Measurements from ENCODE around the gene SUSD1. TPM values are rescaled to one million over a fixed set of nuclear protein-coding genes. Genes with fewer than 3 reads are reported as not detected.

SUSD1 gene
- total and polyA plus RNA-seq, 2 donors (not counting 1 experiment from before 2014, with no cell fraction given) = 5.7 to 7.5 TPM

- no CpG with 5 or more reads among the region's 4 CpGs for WGBS (ENCODE audit: insufficient coverage)
Observed at GRCh38 chr9:112044881-112045280, 130.2 kb downstream of the SUSD1 start.

GRCh38 chr9:112044186-112044585 lies 130.9 kb downstream of the SUSD1 start:
- H3K27me3 Mint-ChIP-seq = no peaks in the 10 kb centered on the region
- peaks cover 39% of the 10 kb centered on the region for H3K4me1 Mint-ChIP-seq

More at GRCh38 chr9:112044881-112045280, 130.2 kb downstream of the SUSD1 start:
- H3K27me3 Mint-ChIP-seq = no peaks in the 10 kb centered on the region
- TF ChIP-seq CTCF (IDR thresholded peaks at IDR 0.05) (no peak), EZH2 (IDR thresholded peaks at IDR 0.05; ENCODE audit: borderline replicate concordance, insufficient read depth, low read depth, low read length, poor library complexity, severe bottlenecking) (no peak)
- ATAC-seq (ENCODE audit: low read depth) (no peak), DNase-seq (no peak)
- H3K4me1 Mint-ChIP-seq = peaks cover 34% of the 10 kb centered on the region
- H3K4me3 ChIP-seq (ENCODE audit: control extremely low read depth in 1 of 5, extremely low read depth in 1 of 5, insufficient read depth in 1 of 5, low read depth in 2 of 5, low read length in 4 of 5) = no peak overlapping the region
- ChIA-PET CTCF (interaction anchor here (0.8 kb wide), 1 partner anchor 32 kb away, joined by 3 read pairs; no protein-coding TSS in a partner anchor), POLR2A (no interaction called here)
- H3K27ac ChIP-seq (ENCODE audit: low read length in 2 of 2) = no peak overlapping the region
- H3K4me3 Mint-ChIP-seq = no peak overlapping the region
- no peaks in the 10 kb centered on the region for H4K20me1 ChIP-seq (ENCODE audit: control insufficient read depth, insufficient read depth, low read length, poor library complexity, severe bottlenecking)
- H3K27ac Mint-ChIP-seq = no peak overlapping the region
- H3K9ac ChIP-seq (ENCODE audit: low read length) = no peak overlapping the region
- H3K9me3 ChIP-seq (ENCODE audit: control extremely low read depth in 1 of 3, control insufficient read depth in 2 of 3, insufficient read depth in 1 of 3, low read length in 2 of 3) = peaks cover 0 to 10% (median 3%) of the 10 kb centered on the region in 3 donors
- H2AFZ ChIP-seq (ENCODE audit: insufficient read depth, low read depth, low read length, poor library complexity, severe bottlenecking) = no peak overlapping the region
- H3K4me1 ChIP-seq (ENCODE audit: control insufficient read depth in 2 of 2, insufficient read depth in 2 of 2, low read length in 2 of 2) = peaks cover 17 to 21% of the 10 kb centered on the region in 2 donors
- intact Hi-C loops (cut with micrococcal nuclease) = no loop called here
- no peaks in the 10 kb centered on the region for H3K36me3 ChIP-seq (replicated peaks in 1 of 2; ENCODE audit: control extremely low read depth in 1 of 2, control insufficient read depth in 1 of 2, extremely low read depth in 1 of 2, insufficient read depth in 2 of 2, low read length in 1 of 2)
- no peaks in the 10 kb centered on the region for H3K27me3 ChIP-seq (replicated peaks in 1 of 4; ENCODE audit: control extremely low read depth in 1 of 4, control insufficient read depth in 3 of 4, insufficient read depth in 4 of 4, low read length in 3 of 4)
- H3K4me2 ChIP-seq (replicated peaks; ENCODE audit: low read depth, low read length, poor library complexity, severe bottlenecking) = no peak overlapping the region
- H3K79me2 ChIP-seq (ENCODE audit: control insufficient read depth, insufficient read depth, low read length) = no peaks in the 10 kb centered on the region
- peaks cover 8% of the 10 kb centered on the region for H3K9me3 Mint-ChIP-seq (ENCODE audit: insufficient read depth)

More at GRCh38 chr9:112044186-112044585, 130.9 kb downstream of the SUSD1 start:
- no peaks in the 10 kb centered on the region for H3K79me2 ChIP-seq (ENCODE audit: control insufficient read depth, insufficient read depth, low read length)
- CTCF ChIA-PET = no interaction called here
- intact Hi-C loops (cut with micrococcal nuclease) = no loop called here
- POLR2A ChIA-PET = no interaction called here
- no peak overlapping the region for H3K27ac ChIP-seq (ENCODE audit: low read length in 2 of 2)
- H3K27me3 ChIP-seq (replicated peaks in 1 of 4; ENCODE audit: control extremely low read depth in 1 of 4, control insufficient read depth in 3 of 4, insufficient read depth in 4 of 4, low read length in 3 of 4) = no peaks in the 10 kb centered on the region
- DNase-seq = no peak
- no peak overlapping the region for H3K9ac ChIP-seq (ENCODE audit: low read length)
- H3K27ac Mint-ChIP-seq = no peak overlapping the region
- H3K4me2 ChIP-seq (replicated peaks; ENCODE audit: low read depth, low read length, poor library complexity, severe bottlenecking) = no peak overlapping the region
- ATAC-seq (ENCODE audit: low read depth) = no peak
- TF ChIP-seq CTCF (IDR thresholded peaks at IDR 0.05) (no peak), EZH2 (IDR thresholded peaks at IDR 0.05; ENCODE audit: borderline replicate concordance, insufficient read depth, low read depth, low read length, poor library complexity, severe bottlenecking) (no peak)
- no peaks in the 10 kb centered on the region for H4K20me1 ChIP-seq (ENCODE audit: control insufficient read depth, insufficient read depth, low read length, poor library complexity, severe bottlenecking)
- H3K4me3 ChIP-seq (ENCODE audit: control extremely low read depth in 1 of 5, extremely low read depth in 1 of 5, insufficient read depth in 1 of 5, low read depth in 2 of 5, low read length in 4 of 5) = no peak overlapping the region
- H3K4me3 Mint-ChIP-seq = no peak overlapping the region
- peaks cover 24 to 28% of the 10 kb centered on the region in 2 donors for H3K4me1 ChIP-seq (ENCODE audit: control insufficient read depth in 2 of 2, insufficient read depth in 2 of 2, low read length in 2 of 2)
- no peak overlapping the region for H2AFZ ChIP-seq (ENCODE audit: insufficient read depth, low read depth, low read length, poor library complexity, severe bottlenecking)
- H3K9me3 Mint-ChIP-seq (ENCODE audit: insufficient read depth) = peaks cover 8% of the 10 kb centered on the region
- H3K9me3 ChIP-seq (ENCODE audit: control extremely low read depth in 1 of 3, control insufficient read depth in 2 of 3, insufficient read depth in 1 of 3, low read length in 2 of 3) = peaks cover 0 to 10% (median 3%) of the 10 kb centered on the region in 3 donors
- H3K36me3 ChIP-seq (replicated peaks in 1 of 2; ENCODE audit: control extremely low read depth in 1 of 2, control insufficient read depth in 1 of 2, extremely low read depth in 1 of 2, insufficient read depth in 2 of 2, low read length in 1 of 2) = no peaks in the 10 kb centered on the region

Measured in B cell (primary cell).